Measurements from ENCODE around the gene KIAA1614.
"Not testable (repeated sequence)": the region's sequence is repeated elsewhere in the genome, so short reads cannot be mapped to it uniquely, and the experiment has no call there.

KIAA1614 gene

GRCh38 chr1:180966312-180966711 lies 53.6 kb downstream of the KIAA1614 start:
- no peak for DNase-seq

DNA sequence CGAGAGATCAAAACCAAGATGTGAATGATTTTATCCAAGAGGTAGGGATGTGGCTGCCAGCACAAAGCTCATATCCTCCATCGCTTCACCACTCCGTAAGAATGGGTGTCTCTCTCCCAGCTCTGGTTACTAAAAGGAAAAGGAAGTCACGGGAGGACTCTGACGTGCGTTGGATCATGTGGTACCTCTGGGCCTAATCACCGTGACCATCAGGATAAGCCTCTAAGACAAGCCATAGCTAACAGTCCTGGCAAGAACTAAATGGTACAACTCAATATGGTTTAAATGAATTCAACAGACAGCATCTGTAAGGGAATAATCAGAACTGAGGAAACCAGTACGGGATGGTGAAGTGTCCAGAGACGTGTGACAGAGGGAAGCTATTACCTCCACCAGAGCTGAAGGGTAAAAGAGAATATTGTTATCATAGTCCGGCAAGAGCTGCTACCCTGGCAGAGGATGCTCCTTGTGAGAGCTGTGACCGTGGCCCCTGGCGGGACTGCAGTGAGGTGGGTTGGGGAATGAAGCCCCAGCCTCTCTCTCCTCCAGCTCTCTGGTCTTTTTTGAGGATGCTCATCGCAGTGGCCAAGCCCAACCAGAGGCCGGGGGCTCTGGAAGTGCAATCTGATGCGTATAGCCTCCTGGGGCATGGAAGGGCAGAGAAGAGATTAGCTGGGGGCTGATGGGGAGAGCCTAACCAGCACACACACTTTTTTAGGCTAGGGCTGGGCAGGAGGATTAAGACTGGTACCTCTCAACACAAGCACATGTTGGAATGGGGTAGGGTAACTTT lies 54.2 kb downstream of the KIAA1614 start:
- no peak for DNase-seq

DNA sequence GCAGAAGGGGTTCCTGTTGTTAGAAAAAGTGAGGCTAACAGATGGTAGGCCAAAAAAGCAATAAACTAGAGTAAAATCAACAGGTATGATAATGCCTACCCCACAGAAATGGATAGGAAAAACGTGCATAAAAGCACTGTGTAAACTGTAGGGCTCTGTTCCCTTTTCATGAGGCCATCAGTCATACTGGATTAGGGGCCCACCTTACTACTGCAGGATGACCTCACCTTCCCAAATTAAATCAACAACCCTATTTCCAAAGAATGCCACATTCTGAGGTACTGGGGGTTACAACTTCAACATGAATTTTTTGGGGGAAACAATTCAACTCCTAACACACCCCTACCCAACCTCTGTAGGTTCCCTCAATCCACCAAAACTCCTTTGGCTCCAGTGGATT lies 54.9 kb downstream of the KIAA1614 start:
- DNase-seq = no peak

DNA sequence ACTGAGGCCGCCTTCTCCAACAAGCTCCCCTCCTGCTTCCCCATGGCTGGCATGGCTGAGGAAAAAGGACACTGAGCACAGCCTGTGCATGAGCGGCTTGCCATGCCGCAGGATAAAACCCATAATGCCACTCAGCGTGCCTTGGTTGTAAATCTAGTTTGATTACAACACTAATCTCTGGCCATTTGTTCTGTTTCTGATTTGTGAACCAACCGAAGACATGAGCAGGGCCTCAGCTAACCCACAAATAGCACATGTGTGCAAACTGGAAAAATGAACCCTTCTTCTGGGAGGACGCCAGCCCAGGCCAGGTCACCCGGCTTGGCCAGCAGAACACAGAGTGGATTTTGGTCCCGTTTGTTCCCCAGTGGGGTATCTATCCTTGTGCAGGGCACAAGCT lies 56.1 kb downstream of the KIAA1614 start:
- not testable (repeated sequence) for DNase-seq

- DNase-seq = no peak
Observed at GRCh38 chr1:180969434-180969833, 56.7 kb downstream of the KIAA1614 start.

DNA sequence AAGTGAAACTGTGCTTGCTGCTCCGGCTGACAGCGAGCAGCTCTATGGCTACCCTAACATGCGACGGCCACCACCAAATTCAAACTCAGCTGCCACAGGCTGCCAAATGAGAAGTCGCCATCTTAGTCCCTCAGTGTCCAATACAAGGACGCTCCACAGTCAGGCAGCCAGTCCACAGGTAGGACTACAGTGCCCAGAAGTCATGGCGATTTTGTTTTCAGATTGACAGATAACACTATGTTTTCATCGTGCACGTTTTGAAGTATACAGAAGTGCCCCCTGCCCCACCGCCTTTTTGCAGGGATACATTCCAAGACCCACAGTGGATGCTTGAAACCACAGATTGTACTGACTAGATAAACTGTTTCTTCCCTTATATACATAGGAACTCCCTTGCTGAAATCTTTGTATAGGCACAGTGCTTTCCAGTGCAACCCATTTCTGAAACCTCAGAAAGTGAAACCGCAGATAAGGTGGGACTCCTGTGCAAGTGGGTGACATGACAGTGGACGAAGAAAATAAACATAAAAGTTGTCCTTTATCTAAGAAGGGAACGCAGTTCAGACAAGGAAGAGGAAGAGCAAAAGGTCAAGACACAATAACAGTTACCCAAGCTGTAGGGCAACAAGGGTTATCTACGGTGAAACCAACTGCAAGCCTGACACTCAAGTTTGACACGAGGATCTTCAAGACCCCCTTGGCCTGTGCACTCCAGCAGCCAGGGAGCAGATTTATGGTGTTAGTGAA lies 57.8 kb downstream of the KIAA1614 start:
- DNase-seq = no peak

DNA sequence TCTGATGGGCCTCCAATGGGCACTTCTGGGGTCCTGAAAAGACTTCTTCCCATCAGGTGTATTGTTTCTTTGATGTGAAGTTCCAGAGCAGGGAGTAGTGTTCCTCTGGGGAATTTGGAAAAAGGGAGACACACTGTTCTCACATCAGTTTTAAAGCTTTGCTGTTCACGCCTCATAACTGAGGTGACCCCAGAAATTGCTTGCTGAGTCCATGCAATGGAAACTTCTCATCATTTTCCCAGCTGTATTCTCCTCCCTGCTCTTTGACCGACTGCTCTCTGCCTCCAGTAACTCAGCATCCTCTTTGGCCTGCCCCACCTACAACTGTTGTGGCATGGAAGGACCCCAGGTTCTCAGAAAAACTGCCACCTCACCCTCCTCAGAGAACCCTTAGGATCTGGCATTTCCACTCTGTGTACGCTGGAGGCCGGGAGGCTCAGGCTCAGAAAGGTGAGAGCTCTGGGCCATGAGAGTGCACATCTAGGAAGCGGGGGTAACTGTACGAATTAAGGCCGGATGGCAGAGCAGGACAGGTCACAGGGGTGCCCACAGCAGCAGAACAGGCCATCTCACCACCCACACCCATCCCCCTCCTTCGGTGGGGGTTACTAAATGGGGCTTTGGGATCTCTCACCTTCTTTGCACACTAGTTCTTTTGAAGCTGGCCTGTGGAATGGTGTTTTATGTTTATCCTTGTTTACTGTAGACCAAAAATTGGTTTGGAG lies 58.7 kb downstream of the KIAA1614 start:
- DNase-seq = no peak

- no peak for DNase-seq
Observed at GRCh38 chr1:180973369-180973768, 60.7 kb downstream of the KIAA1614 start.

DNA sequence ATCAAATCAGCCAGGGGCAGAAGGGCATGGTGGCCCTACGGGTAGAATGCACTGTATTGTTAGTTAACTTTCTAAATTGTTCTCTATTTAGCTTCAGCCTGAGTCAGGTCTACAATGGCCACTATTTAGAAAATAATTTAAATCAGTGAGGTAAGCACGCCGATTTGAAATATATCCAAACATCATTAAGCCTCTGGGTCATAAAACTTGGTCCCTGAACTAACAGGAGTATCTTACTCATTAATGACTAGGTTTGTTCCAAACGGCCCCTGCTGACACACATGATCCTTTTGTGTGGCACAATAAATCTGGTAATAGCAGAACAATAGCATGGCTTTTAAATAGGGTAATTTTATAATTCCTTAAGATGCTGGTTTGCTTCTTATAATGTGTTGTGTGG lies 61.5 kb downstream of the KIAA1614 start:
- DNase-seq = no peak

- DNase-seq = no peak
Observed at GRCh38 chr1:180975551-180975950, 62.9 kb downstream of the KIAA1614 start.

GRCh38 chr1:180976191-180976590 lies 63.5 kb downstream of the KIAA1614 start:
- no peak for DNase-seq

- no peak for DNase-seq
Observed at GRCh38 chr1:180976732-180977357, 64.1 kb downstream of the KIAA1614 start.

DNA sequence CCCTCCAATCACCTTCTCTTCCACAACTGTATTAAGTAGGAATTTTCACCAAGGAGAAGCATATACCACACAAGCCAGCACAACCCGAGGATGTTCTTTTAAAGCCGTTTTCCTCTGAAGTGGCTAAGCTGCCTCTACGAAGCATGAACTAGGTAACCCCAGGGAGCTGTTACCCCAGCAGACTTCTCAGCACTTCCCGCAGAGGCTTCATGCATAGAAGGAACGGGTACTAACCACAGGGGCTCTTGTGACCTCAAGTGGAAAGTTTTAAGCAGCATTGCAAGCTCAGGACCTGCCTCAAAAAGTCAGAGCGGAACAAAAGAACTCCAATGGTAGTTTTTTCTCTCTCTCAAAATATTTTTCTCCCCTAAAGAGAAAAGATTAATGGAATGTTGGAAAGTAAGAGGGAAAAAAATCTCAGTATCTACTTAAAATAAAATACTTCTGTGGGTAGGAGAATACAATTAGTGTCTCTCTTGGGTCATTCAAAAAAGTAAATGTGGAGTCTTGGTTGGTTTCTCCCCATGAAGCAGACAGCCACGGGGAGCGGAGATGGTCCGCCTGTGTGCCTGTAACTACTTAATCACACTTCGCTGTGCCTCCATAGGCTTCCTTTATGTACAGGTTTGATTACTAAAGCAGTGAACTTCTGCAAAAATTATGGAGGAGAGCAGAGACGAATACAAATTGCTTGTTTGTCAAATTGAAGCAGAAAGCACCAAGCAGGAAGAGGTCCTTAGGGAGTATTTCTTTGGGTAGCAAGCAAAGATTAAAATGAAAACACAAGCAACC lies 69.1 kb downstream of the KIAA1614 start:
- DNase-seq = no peak

GRCh38 chr1:180982422-180982821 lies 69.7 kb downstream of the KIAA1614 start:
- no peak for DNase-seq

DNA sequence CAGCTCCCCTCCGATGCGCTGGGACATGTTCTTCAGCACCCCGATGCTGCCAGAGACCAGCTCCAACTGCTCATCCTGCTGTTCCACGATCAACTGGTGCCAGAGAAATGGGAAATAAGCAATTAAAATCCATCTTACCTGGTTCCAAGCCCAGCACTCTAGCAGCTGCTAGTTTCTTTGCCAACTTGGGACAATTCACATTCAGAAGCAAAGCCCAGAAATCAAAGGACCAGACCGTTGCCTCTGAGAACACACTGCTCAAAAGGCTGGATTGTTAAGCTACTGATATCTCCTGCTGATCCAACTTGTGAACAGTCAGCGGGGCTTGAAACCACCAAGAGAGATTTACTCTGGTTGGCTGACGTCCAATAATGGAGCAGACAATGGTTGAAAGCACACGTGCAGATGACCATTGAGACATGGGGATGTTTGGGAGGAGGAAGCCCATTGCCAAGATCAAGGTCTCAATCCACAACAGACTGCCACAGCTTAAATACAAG lies 75.6 kb downstream of the KIAA1614 start:
- DNase-seq = no peak

DNA sequence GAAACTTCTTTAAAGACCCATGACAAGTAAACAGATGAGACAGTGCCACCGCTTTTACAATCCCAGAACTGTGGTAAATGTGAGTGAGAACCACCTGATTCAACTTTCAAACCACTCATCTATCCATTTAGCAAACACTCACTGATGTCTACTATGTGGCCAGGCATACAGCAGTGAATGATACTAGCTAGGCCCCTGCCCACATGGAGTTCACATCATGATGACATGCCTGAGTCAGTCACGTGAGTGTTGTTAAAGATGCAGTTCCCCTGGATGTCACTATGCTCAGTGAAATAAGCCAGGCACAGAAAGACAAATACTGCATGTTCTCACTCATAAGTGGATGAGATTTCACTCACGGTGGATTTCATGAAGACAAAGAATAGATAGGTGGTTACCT lies 81.6 kb downstream of the KIAA1614 start:
- DNase-seq = no peak

DNA sequence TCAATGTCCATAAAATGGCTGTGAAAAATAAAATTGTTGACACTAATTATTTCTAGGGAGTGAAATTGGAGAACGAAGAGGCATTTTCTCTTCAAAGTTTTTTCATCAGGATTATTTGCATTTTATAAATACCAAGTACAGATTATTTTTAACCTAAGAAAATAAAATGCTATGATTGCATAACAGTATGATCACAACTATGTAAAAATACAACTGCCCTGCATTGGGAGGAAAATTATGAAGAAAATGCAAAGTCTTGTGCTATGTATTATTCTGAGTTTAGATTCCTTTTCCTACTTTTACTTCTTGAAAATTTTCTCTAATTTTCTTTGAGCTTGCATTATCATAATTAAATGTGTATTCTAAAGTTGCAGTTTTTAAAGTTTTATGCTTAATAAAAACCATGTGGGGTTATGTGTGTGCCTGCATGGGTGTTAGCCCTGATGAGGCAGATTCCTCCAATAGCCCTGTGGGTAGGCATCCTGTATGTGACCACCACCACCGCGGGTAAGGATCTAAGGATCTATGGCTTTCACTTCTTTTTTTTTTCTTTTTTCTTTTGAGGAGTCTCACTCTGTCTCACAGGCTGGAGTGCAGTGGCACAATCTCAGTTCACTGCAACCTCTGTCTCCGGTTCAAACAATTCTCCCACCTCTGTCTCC lies 85.3 kb downstream of the KIAA1614 start:
- DNase-seq = no peak

Data from activated CD4-positive, CD25-positive, alpha-beta regulatory T cell (primary cell).